GM12874 (cell line): Measurements from ENCODE around the gene CNTNAP2.

ENCODE experiments used
- TF ChIP-seq, protein P1 (sequence below): IDR thresholded peaks from 2 replicates; pipeline ENCODE4 v1.5.1; 2011; ENCODE audit warnings: low read depth, mild to moderate bottlenecking, control low read depth, low read length, moderate library complexity; ENCODE audit not compliant: insufficient read depth

CNTNAP2 gene

DNA sequence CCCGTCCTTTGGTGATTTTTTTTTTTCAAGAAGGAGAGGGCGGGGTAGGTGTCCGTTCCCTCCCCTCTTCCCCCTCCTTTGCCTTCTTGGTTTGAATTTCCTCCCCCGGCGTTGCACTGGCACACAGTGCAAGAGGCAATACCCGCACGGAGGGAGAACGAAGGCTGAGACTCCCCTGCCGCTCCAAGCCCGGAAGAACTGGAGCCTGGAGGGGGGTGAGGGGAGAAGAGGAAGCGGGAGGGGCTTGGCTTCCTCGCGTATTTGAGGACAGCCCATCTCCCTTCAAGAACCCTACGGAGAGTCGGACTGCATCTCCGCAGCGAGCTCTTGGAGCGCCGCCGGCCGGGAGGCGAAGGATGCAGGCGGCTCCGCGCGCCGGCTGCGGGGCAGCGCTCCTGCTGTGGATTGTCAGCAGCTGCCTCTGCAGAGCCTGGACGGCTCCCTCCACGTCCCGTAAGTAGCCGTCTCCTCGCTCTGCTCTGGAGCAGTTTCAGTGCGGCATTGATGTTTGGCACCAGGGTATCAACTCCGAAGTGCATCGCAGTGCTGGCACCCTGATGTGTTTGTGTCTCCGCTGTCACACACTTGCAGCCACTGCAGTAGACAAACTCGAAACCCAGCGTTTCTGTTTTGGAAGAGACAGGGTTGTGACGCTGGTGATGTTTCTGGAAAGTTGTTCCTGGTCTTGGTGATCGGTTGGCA is at the start of gene CNTNAP2:
CNTNAP2 (plus strand) TSS at position 281 of the 702 bp plus-strand sequence; CDS start at position 357, 76 bp downstream.
- TF ChIP-seq, protein P1, sequence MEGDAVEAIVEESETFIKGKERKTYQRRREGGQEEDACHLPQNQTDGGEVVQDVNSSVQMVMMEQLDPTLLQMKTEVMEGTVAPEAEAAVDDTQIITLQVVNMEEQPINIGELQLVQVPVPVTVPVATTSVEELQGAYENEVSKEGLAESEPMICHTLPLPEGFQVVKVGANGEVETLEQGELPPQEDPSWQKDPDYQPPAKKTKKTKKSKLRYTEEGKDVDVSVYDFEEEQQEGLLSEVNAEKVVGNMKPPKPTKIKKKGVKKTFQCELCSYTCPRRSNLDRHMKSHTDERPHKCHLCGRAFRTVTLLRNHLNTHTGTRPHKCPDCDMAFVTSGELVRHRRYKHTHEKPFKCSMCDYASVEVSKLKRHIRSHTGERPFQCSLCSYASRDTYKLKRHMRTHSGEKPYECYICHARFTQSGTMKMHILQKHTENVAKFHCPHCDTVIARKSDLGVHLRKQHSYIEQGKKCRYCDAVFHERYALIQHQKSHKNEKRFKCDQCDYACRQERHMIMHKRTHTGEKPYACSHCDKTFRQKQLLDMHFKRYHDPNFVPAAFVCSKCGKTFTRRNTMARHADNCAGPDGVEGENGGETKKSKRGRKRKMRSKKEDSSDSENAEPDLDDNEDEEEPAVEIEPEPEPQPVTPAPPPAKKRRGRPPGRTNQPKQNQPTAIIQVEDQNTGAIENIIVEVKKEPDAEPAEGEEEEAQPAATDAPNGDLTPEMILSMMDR = no peak

DNA sequence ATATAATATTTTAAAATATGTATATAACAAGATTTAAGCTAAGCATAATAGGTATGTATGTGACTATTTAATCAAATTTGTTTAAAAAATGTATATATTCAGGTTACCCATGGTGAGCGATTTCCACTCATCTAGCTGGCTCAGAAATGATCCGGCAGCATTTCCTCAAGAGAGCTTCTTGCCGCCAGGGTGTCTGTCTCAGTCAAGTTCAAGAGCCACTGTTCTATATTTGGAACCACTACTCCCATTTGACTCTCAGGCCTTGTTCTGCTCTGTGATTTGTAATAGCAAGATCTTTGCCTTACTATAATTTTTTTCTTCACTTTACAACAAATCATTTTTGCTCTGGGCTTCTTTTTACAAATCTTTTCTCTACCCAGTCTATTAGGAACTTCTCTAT is 48.7 kb upstream of the CNTNAP2 start:
- TF ChIP-seq, protein P1 = no peak

DNA sequence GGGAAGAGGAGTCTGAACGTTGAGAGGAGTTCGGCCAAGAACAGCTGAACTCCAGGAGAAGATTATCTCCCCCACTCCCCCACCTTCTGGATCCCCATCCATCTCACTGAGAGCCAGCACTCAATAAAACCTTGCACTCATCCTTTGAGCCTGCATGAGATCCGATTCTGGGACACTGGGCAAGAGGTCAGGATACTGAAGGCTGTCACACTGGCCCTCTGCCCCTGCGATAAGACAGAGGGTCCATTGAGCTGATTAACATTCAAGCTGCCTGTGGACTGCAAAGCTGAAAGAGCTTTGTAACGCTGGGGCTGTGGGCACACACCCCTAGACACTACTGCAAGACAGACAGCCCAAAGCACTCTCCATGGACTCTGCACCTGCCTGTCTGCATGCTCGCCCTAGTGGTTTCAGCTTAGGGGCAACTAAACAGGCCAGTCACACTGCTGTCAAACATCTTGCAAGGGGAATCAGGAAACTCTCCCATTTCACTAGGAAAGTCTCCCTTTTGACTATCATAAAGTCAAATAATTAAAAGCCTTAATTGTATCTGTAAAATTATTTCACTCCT is 42.3 kb upstream of the CNTNAP2 start:
- TF ChIP-seq, protein P1 = no peak

DNA sequence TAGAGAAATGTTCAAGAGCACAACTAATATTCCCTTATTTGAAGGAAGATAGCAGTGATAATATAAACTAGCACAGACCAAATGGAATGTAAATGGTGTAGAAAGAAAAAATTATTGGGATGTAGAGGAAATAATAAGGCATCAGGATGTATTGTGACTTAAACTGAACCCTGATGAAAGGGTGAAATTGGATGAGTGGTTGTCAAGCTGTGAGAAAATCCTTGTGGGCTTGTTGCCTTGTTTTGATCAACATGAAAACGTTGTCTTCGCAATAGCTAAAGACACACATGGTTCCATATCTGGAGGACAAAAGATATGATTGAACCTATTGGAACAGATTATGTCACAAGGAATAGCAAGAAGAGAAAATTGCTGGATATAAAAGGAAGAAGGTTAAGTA is 40.3 kb upstream of the CNTNAP2 start:
- TF ChIP-seq, protein P1 = no peak

DNA sequence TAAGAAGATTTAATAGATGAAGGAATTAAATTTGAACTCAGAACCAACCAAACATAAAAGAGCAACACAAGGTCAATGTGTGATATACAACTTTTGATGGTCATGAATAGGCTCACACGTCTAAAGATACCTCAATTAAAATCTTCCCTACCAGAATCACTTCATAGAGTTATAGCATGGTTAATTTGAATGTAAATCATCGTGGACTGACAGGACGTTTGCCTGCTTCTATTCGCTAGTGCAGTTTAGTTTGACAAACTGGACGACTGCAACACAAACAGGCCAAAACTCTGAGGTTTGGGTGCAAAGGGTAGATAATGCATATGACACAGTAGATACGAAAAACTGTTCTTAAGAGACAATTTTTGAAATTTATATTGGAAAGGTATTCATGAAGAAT is 32.5 kb upstream of the CNTNAP2 start:
- TF ChIP-seq, protein P1 = no peak

DNA sequence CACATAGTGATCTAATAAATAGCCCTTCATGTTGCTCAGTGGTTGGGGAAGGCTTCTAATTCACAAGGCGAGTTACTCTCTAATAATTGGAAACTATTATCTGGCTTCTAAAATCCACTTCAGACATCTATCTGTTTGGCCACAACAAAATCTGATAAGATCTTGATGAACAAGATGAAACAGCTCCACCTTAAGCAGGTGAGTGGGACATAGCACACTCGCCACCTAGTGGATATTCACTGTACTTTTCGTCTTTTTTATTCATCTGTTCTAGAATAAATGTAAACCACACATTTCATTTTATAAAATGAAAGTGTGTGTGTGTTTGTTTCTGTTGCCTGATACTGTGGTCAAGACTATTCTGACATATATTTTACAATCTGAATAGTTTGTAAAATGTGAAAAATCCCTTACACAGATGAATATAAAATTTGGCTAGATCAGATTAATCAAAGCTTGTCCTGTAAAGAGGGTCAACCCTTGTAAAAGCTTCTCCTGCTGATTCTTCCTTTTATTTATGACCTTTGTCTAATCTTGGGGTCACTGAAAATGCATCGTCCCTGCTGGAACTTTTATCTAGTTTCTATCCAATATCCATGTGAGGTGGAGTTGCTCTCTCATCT is 26.5 kb upstream of the CNTNAP2 start:
- TF ChIP-seq, protein P1 = peak; percentile 55

DNA sequence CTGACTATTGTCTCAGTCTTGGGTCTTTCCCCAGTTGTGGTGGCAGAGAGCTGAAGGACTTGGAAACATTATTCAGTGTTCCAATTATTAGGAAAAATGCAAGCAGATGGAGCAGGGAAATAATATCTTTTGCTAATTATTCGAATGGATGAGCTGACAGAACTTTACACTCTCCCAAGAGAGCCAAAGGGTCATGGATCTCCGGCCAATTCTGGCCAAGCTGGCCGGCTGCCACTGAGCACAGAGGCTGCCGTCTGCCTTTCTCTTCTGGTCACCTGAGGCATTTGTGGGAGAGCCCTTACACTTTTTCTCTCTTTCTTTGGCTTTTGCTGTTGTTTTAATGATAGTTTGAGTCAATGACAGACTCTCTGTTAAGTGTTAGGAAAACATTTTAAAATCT is 22.2 kb upstream of the CNTNAP2 start:
- TF ChIP-seq, protein P1 = no peak
